H9 (cell line): ENCODE data around the gene RHOH. TPM values are rescaled to one million over a fixed set of nuclear protein-coding genes. Genes with fewer than 3 reads are reported as not detected.
A peak's percentile ranks its signal among the peaks of the same experiment; 100 is the strongest.

ENCODE experiments used
- DNase-seq: peaks from one replicate; pipeline ENCODE4 v3.0.0-alpha.2; 2017
- H2AFZ ChIP-seq: one replicate; pipeline ENCODE4 v1.6.1; 2013; ENCODE audit warnings: mild to moderate bottlenecking, low read length, control low read depth, moderate library complexity
- H2AK5ac ChIP-seq: 2 replicates; pipeline ENCODE4 v1.6.1; 2013; ENCODE audit warnings: low read length, control low read depth, mixed read lengths; ENCODE audit not compliant: insufficient read length
- H2BK120ac ChIP-seq: one replicate; pipeline ENCODE4 v1.6.1; 2013; ENCODE audit warnings: low read depth, mild to moderate bottlenecking, low read length, control low read depth, inconsistent platforms; ENCODE audit not compliant: poor library complexity, severe bottlenecking
- H2BK12ac ChIP-seq: 2 replicates; pipeline ENCODE4 v1.6.1; 2013; ENCODE audit warnings: low read length, control low read depth, mixed read lengths, low read depth; ENCODE audit not compliant: insufficient read length
- H2BK15ac ChIP-seq: 2 replicates; pipeline ENCODE4 v1.6.1; 2013; ENCODE audit warnings: low read depth, low read length, control low read depth
- H2BK20ac ChIP-seq: one replicate; pipeline ENCODE4 v1.6.1; 2013; ENCODE audit warnings: low read depth, mild to moderate bottlenecking, low read length, control low read depth, inconsistent platforms; ENCODE audit not compliant: poor library complexity, severe bottlenecking
- H2BK5ac ChIP-seq: 2 replicates; pipeline ENCODE4 v1.6.1; 2013; ENCODE audit warnings: low read length, control low read depth, mixed read lengths; ENCODE audit not compliant: insufficient read length
- H3K14ac ChIP-seq: 2 replicates; pipeline ENCODE4 v1.6.1; 2013; ENCODE audit warnings: low read length, control low read depth; ENCODE audit not compliant: insufficient read depth
- H3K18ac ChIP-seq: 2 replicates; pipeline ENCODE4 v1.6.1; 2013; ENCODE audit warnings: low read depth, mild to moderate bottlenecking, mixed read lengths, low read length, control low read depth; ENCODE audit not compliant: insufficient read length
- H3K23ac ChIP-seq: 2 replicates; pipeline ENCODE4 v1.6.1; 2013; ENCODE audit warnings: low read length, control low read depth, mixed read lengths, low read depth; ENCODE audit not compliant: insufficient read length
- H3K23me2 ChIP-seq: 2 replicates; pipeline ENCODE4 v1.6.1; 2013; ENCODE audit warnings: low read depth, mild to moderate bottlenecking, mixed read lengths, low read length, control low read depth; ENCODE audit not compliant: insufficient read length, poor library complexity, severe bottlenecking
- H3K27ac ChIP-seq: 2 replicates; pipeline ENCODE4 v1.5.1; 2013; ENCODE audit warnings: low read length, control low read depth, mixed read lengths, low read depth; ENCODE audit not compliant: insufficient read length
- H3K27me3 ChIP-seq: 2 replicates; pipeline ENCODE4 v1.6.1; 2013; ENCODE audit warnings: low read length, control low read depth, inconsistent platforms; ENCODE audit not compliant: insufficient read depth
- H3K4ac ChIP-seq: 2 replicates; pipeline ENCODE4 v1.6.1; 2013; ENCODE audit warnings: low read depth, mild to moderate bottlenecking, control low read depth, inconsistent platforms, low read length, moderate library complexity
- H3K4me1 ChIP-seq: 2 replicates; pipeline ENCODE4 v1.6.1; 2013; ENCODE audit warnings: low read length, control low read depth, inconsistent platforms; ENCODE audit not compliant: insufficient read depth
- H3K4me2 ChIP-seq: 2 replicates; pipeline ENCODE4 v1.6.1; 2013; ENCODE audit warnings: low read length, control low read depth, mixed read lengths; ENCODE audit not compliant: insufficient read length, insufficient read depth
- H3K56ac ChIP-seq: 2 replicates; pipeline ENCODE4 v1.6.1; 2013; ENCODE audit warnings: low read depth, mild to moderate bottlenecking, mixed read lengths, low read length, control low read depth; ENCODE audit not compliant: insufficient read length
- H3K79me1 ChIP-seq: 2 replicates; pipeline ENCODE4 v1.6.1; 2013; ENCODE audit warnings: low read depth, mild to moderate bottlenecking, moderate library complexity, low read length, control low read depth, inconsistent platforms; ENCODE audit not compliant: insufficient read depth, poor library complexity, severe bottlenecking
- H3K79me2 ChIP-seq: 2 replicates; pipeline ENCODE4 v1.6.1; 2013; ENCODE audit warnings: low read length, control low read depth, inconsistent platforms; ENCODE audit not compliant: insufficient read depth
- H3K9ac ChIP-seq: 2 replicates; pipeline ENCODE4 v1.6.1; 2013; ENCODE audit warnings: low read length, control low read depth, mixed read lengths; ENCODE audit not compliant: insufficient read length; ENCODE audit errors: extremely low read depth
- H3K9me3 ChIP-seq: one replicate; pipeline ENCODE4 v1.6.1; 2013; ENCODE audit warnings: low read depth, low read length, inconsistent platforms; ENCODE audit not compliant: control insufficient read depth
- H3T11ph ChIP-seq: one replicate; pipeline ENCODE4 v1.6.1; 2013; ENCODE audit warnings: mild to moderate bottlenecking, low read length, control low read depth, inconsistent platforms
- H4K20me1 ChIP-seq: one replicate; pipeline ENCODE4 v1.6.1; 2013; ENCODE audit not compliant: control insufficient read depth, insufficient read length, insufficient read depth
- H4K5ac ChIP-seq: 2 replicates; pipeline ENCODE4 v1.6.1; 2013; ENCODE audit warnings: low read depth, mild to moderate bottlenecking, mixed read lengths, low read length, control low read depth; ENCODE audit not compliant: insufficient read length
- H4K8ac ChIP-seq: replicated peaks from 2 replicates; pipeline ENCODE4 v1.6.1; 2013; ENCODE audit warnings: low read length, control low read depth, mixed read lengths, low read depth; ENCODE audit not compliant: insufficient read length
- H4K91ac ChIP-seq: 2 replicates; pipeline ENCODE4 v1.6.1; 2013; ENCODE audit warnings: low read depth, mild to moderate bottlenecking, moderate library complexity, mixed read lengths, low read length, control low read depth; ENCODE audit not compliant: insufficient read length
- H3K27ac Mint-ChIP-seq, 3 experiments: 2 replicates in 2 of 3; 3 replicates in 1 of 3; pipeline ENCODE4 v1.8.0; 2020 to 2021; ENCODE audit warnings: mixed read lengths in 3 of 3, mild to moderate bottlenecking in 1 of 3, moderate library complexity in 1 of 3
- H3K27me3 Mint-ChIP-seq: 2 replicates; pipeline ENCODE4 v1.8.0; 2021; ENCODE audit warnings: low read depth, mild to moderate bottlenecking, moderate library complexity, mixed read lengths
- H3K36me3 Mint-ChIP-seq, 3 experiments: 2 replicates in 2 of 3; 3 replicates in 1 of 3; pipeline ENCODE4 v1.8.0; 2020 to 2021; ENCODE audit warnings: low read depth in 3 of 3, mixed read lengths in 3 of 3; ENCODE audit not compliant: insufficient read depth in 1 of 3
- H3K4me1 Mint-ChIP-seq, 2 experiments: 2 replicates each; pipeline ENCODE4 v1.8.0; 2020; ENCODE audit warnings: mixed read lengths in 2 of 2
- H3K4me3 Mint-ChIP-seq, 2 experiments: 2 replicates in 1 of 2; 3 replicates in 1 of 2; pipeline ENCODE4 v1.8.0; 2020 to 2021; ENCODE audit warnings: mild to moderate bottlenecking in 2 of 2, mixed read lengths in 2 of 2, moderate library complexity in 1 of 2
- H3K9me3 Mint-ChIP-seq, 2 experiments: 2 replicates in 1 of 2; 3 replicates in 1 of 2; pipeline ENCODE4 v1.8.0; 2020; ENCODE audit warnings: mild to moderate bottlenecking in 2 of 2, mixed read lengths in 2 of 2, moderate library complexity in 1 of 2
- CTCF ChIP-seq: fragments of 200-600 bp; sonication (generic); conservative IDR thresholded peaks from 3 replicates; pipeline ENCODE4 v1.8.0; 2021; ENCODE audit warnings: antibody characterized with exemption, mild to moderate bottlenecking
- WGBS: extraction: QIAGEN DNeasy Blood & Tissue Kit; methylation state at CpG from one replicate; pipeline ENCODE4 v1.1.7; 2013; ENCODE audit warnings: missing lambda C conversion rate, low lambda C conversion rate, mixed read lengths; ENCODE audit not compliant: insufficient read length; ENCODE audit errors: extremely low coverage; 5-methylcytosine and 5-hydroxymethylcytosine counted together
- total RNA-seq: library from RNA; stranded (reverse); gene quantifications from 2 replicates; pipeline ENCODE4 v1.2.1, GENCODE V29; 2021

RHOH gene
- total RNA-seq, 1 experiment from 2014 or later = 7.1 TPM

GRCh38 chr4:40157436-40157835 is 39.4 kb upstream of the RHOH start:
- Histone ChIP-seq H3K27me3 (no peaks in the 10 kb centered on the region), H4K20me1 (no peaks in the 10 kb centered on the region), H2BK5ac (no peak overlapping the region), H3K56ac (no peak overlapping the region), H2AK5ac (no peak overlapping the region), H3K4me1 (no peaks in the 10 kb centered on the region), H3K18ac (no peak overlapping the region), H4K8ac (no peak overlapping the region), H3K27ac (no peak overlapping the region), H2AFZ (no peak overlapping the region), H3T11ph (no peak overlapping the region), H4K5ac (no peak overlapping the region), H2BK15ac (no peak overlapping the region), H4K91ac (no peak overlapping the region), H3K23ac (no peak overlapping the region), H3K9me3 (no peaks in the 10 kb centered on the region), H3K4me2 (no peak overlapping the region), H2BK12ac (no peak overlapping the region), H3K79me2 (no peaks in the 10 kb centered on the region), H2BK20ac (no peak overlapping the region), H3K23me2 (no peaks in the 10 kb centered on the region), H2BK120ac (no peak overlapping the region), H3K14ac (no peak overlapping the region), H3K79me1 (no peaks in the 10 kb centered on the region), H3K9ac (no peak overlapping the region), H3K4ac (no peak overlapping the region)
- no peak for TF ChIP-seq CTCF
- H3K27me3 Mint-ChIP-seq = no peaks in the 10 kb centered on the region
- 0 out of 7 replicates have a peak overlapping the region, but pooled peaks of 1 of the 3 experiments have one; percentile 40 for H3K27ac Mint-ChIP-seq
- no peaks in the 10 kb centered on the region for H3K9me3 Mint-ChIP-seq
- peaks cover 4 to 13% (median 7%) of the 10 kb centered on the region in 3 experiments; a peak in 5 of 7 replicates for H3K36me3 Mint-ChIP-seq
- no peak for DNase-seq
- peaks cover 5 to 6% of the 10 kb centered on the region in 2 experiments; a peak in 2 of 4 replicates for H3K4me1 Mint-ChIP-seq
- H3K4me3 Mint-ChIP-seq = no peak overlapping the region
- WGBS = 100% methylated on average over 1 of the region's 4 CpGs
